CD14-positive monocyte (primary cell): ENCODE results near the gene MAP4K3. TPM values are rescaled to one million over a fixed set of nuclear protein-coding genes. Genes with fewer than 3 reads are reported as not detected.

Experiments used
- DNase-seq, 3 donors: peaks; one replicate each; pipeline ENCODE4 v3.0.0-alpha.2; 2011 to 2022
- H2AFZ ChIP-seq: 2 replicates; pipeline ENCODE4 v1.6.0; 2012; ENCODE audit warnings: mild to moderate bottlenecking, low read depth, low read length, inconsistent platforms; ENCODE audit not compliant: insufficient read depth, poor library complexity, severe bottlenecking
- H3K27ac ChIP-seq, 2 donors: 1 replicate in 1 of 2; 2 replicates in 1 of 2; pipeline ENCODE4 v1.5.1; 2012 to 2013; ENCODE audit warnings: low read length in 2 of 2, control low read depth in 1 of 2, inconsistent platforms in 1 of 2, low read depth in 1 of 2, mild to moderate bottlenecking in 1 of 2
- H3K27me3 ChIP-seq, 2 donors: one replicate each; pipeline versions ENCODE4 v1.6.0 to v1.6.1; 2011 to 2013; ENCODE audit warnings: low read length in 2 of 2; ENCODE audit not compliant: control insufficient read depth in 2 of 2, insufficient read depth in 2 of 2
- H3K36me3 ChIP-seq, 2 donors: replicated peaks in 1 of 2; 1 replicate in 1 of 2; 2 replicates in 1 of 2; pipeline versions ENCODE4 v1.5.1 to v1.6.1; 2012 to 2013; ENCODE audit warnings: low read length in 2 of 2, control low read depth in 1 of 2, inconsistent platforms in 1 of 2, mild to moderate bottlenecking in 1 of 2; ENCODE audit not compliant: insufficient read depth in 2 of 2, control insufficient read depth in 1 of 2
- H3K4me1 ChIP-seq, 2 donors: 1 replicate in 1 of 2; 2 replicates in 1 of 2; pipeline versions ENCODE4 v1.5.1 to v1.6.1; 2012 to 2013; ENCODE audit warnings: low read length in 2 of 2, control low read depth in 1 of 2, inconsistent platforms in 1 of 2, mild to moderate bottlenecking in 1 of 2, moderate library complexity in 1 of 2; ENCODE audit not compliant: insufficient read depth in 2 of 2, control insufficient read depth in 1 of 2
- H3K4me2 ChIP-seq: replicated peaks from 2 replicates; pipeline ENCODE3; 2012; ENCODE audit warnings: low read length, moderate library complexity, mild to moderate bottlenecking; ENCODE audit not compliant: poor library complexity, severe bottlenecking; ENCODE audit errors: extremely low read depth
- H3K4me3 ChIP-seq, 3 experiments: fragments of 200-600 bp in 1 of 3; sonication (generic) in 1 of 3; replicated peaks in 1 of 3; 1 replicate in 2 of 3; 2 replicates in 1 of 3; pipeline ENCODE4 v1.5.1; 2011 to 2013; ENCODE audit warnings: low read length in 3 of 3, mild to moderate bottlenecking in 3 of 3, control low read depth in 2 of 3, low read depth in 2 of 3, inconsistent platforms in 1 of 3, moderate library complexity in 1 of 3
- H3K79me2 ChIP-seq: 2 replicates; pipeline ENCODE4 v1.6.0; 2012; ENCODE audit warnings: mild to moderate bottlenecking, control low read depth, inconsistent platforms, low read length, moderate library complexity; ENCODE audit not compliant: insufficient read depth
- H3K9ac ChIP-seq: 2 replicates; pipeline ENCODE4 v1.6.0; 2017; ENCODE audit warnings: low read length, mild to moderate bottlenecking; ENCODE audit not compliant: insufficient read depth, poor library complexity, severe bottlenecking
- H3K9me3 ChIP-seq, 2 donors: replicated peaks in 1 of 2; 1 replicate in 1 of 2; 2 replicates in 1 of 2; pipeline versions ENCODE4 v1.5.1 to v1.6.1; 2012 to 2013; ENCODE audit warnings: low read length in 2 of 2, control low read depth in 1 of 2; ENCODE audit not compliant: control insufficient read depth in 1 of 2, insufficient read depth in 1 of 2
- H4K20me1 ChIP-seq: 2 replicates; pipeline ENCODE4 v1.6.0; 2012; ENCODE audit warnings: mild to moderate bottlenecking, low read length, control low read depth, moderate library complexity; ENCODE audit not compliant: insufficient read depth
- H3K27ac Mint-ChIP-seq, 7 donors: one replicate each; pipeline ENCODE4 v1.8.0; 2020; ENCODE audit warnings: mild to moderate bottlenecking in 7 of 7, mixed read lengths in 7 of 7, moderate library complexity in 6 of 7, inconsistent platforms in 2 of 7
- H3K27me3 Mint-ChIP-seq, 3 donors: one replicate each; pipeline ENCODE4 v1.8.0; 2021 to 2022; ENCODE audit warnings: low read depth in 3 of 3, mild to moderate bottlenecking in 3 of 3, mixed read lengths in 3 of 3, moderate library complexity in 3 of 3, inconsistent platforms in 1 of 3
- H3K36me3 Mint-ChIP-seq, 2 donors: one replicate each; pipeline ENCODE4 v1.8.0; 2020; ENCODE audit warnings: mixed read lengths in 2 of 2, inconsistent platforms in 1 of 2, mild to moderate bottlenecking in 1 of 2
- H3K4me1 Mint-ChIP-seq: one replicate; pipeline ENCODE4 v1.8.0; 2020; ENCODE audit warnings: mild to moderate bottlenecking, mixed read lengths
- H3K4me3 Mint-ChIP-seq, 2 donors: one replicate each; pipeline ENCODE4 v1.8.0; 2020; ENCODE audit warnings: mild to moderate bottlenecking in 2 of 2, mixed read lengths in 2 of 2, moderate library complexity in 1 of 2
- H3K9me3 Mint-ChIP-seq, 7 donors: one replicate each; pipeline ENCODE4 v1.8.0; 2020 to 2022; ENCODE audit warnings: mixed read lengths in 7 of 7, mild to moderate bottlenecking in 6 of 7, moderate library complexity in 6 of 7, inconsistent platforms in 2 of 7
- WGBS: methylation state at CpG from one replicate; pipeline ENCODE4 v1.1.5; 2013; ENCODE audit warnings: missing lambda C conversion rate; ENCODE audit not compliant: insufficient coverage; 5-methylcytosine and 5-hydroxymethylcytosine counted together
- intact Hi-C, 2 donors: fragments of 100-400 bp; cut with micrococcal nuclease; formaldehyde crosslinking; loops; one replicate each; pipeline versions ENCODE4 v1.15.0 to v1.15.1; 2023
- polyA plus RNA-seq, 3 donors: library from polyadenylated mRNA; depleted of rRNA in 1 of 3; unstranded in 2 of 3; stranded (reverse) in 1 of 3; fragments of 300-500 nt in 2 of 3; fragments of >200 nt in 1 of 3; fragmentation: Illumina TruSeq in 2 of 3; gene quantifications; 1 replicate in 2 of 3; 2 replicates in 1 of 3; pipeline ENCODE4 v1.2.3, GENCODE V29; 2012 to 2021
- TF ChIP-seq, protein P1 (sequence below): fragments of 200-600 bp; IDR thresholded peaks from one replicate; pipeline ENCODE4 v1.8.0; 2022; ENCODE audit warnings: antibody characterized with exemption, mild to moderate bottlenecking

MAP4K3 gene
- polyA plus RNA-seq, 3 donors, result 1.0 to 8.0 (median 4.0) TPM

DNA sequence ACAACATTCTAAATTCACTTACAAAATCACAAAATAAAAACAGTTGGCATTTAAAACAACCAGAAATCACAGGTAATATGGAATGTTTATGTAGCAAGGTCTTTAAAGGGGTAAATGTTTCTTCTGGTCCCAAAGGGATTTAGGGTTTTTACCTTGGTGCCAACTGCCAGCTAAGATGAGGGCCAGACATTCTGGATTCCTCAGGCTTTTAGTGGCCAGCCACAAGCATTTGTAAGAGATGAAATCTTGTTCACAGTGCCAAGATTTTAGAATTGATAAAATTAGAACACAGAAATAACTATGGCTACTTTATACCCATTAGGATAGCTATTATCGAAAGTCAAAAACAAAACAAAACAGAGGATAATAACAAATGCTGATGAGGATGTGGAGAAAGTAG is 132.9 kb downstream of the MAP4K3 start:
- no peak overlapping the region for H3K9ac ChIP-seq
- Mint-ChIP-seq H3K36me3 (peaks cover 2 to 3% of the 10 kb centered on the region in 2 donors), H3K9me3 (peaks cover 0 to 2% (median 0%) of the 10 kb centered on the region in 7 donors), H3K27ac (no peak overlapping the region), H3K27me3 (peaks cover 0 to 4% (median 0%) of the 10 kb centered on the region in 3 donors), H3K4me3 (no peak overlapping the region), H3K4me1 (no peaks in the 10 kb centered on the region)
- no peaks in the 10 kb centered on the region for H3K36me3 ChIP-seq
- H3K4me2 ChIP-seq, result no peak overlapping the region
- DNase-seq, result no peak
- H2AFZ ChIP-seq, result no peak overlapping the region
- no CpG with 5 or more reads among the region's 1 CpG for WGBS
- H3K4me1 ChIP-seq, result no peaks in the 10 kb centered on the region
- H3K9me3 ChIP-seq, result no peaks in the 10 kb centered on the region
- no peak overlapping the region for H3K27ac ChIP-seq
- TF ChIP-seq, protein P1, sequence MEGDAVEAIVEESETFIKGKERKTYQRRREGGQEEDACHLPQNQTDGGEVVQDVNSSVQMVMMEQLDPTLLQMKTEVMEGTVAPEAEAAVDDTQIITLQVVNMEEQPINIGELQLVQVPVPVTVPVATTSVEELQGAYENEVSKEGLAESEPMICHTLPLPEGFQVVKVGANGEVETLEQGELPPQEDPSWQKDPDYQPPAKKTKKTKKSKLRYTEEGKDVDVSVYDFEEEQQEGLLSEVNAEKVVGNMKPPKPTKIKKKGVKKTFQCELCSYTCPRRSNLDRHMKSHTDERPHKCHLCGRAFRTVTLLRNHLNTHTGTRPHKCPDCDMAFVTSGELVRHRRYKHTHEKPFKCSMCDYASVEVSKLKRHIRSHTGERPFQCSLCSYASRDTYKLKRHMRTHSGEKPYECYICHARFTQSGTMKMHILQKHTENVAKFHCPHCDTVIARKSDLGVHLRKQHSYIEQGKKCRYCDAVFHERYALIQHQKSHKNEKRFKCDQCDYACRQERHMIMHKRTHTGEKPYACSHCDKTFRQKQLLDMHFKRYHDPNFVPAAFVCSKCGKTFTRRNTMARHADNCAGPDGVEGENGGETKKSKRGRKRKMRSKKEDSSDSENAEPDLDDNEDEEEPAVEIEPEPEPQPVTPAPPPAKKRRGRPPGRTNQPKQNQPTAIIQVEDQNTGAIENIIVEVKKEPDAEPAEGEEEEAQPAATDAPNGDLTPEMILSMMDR, result no peak
- H4K20me1 ChIP-seq, result no peaks in the 10 kb centered on the region
- no peak overlapping the region for H3K4me3 ChIP-seq
- no peaks in the 10 kb centered on the region for H3K79me2 ChIP-seq
- H3K27me3 ChIP-seq, result no peaks in the 10 kb centered on the region
- intact Hi-C loops, result no loop called here

DNA sequence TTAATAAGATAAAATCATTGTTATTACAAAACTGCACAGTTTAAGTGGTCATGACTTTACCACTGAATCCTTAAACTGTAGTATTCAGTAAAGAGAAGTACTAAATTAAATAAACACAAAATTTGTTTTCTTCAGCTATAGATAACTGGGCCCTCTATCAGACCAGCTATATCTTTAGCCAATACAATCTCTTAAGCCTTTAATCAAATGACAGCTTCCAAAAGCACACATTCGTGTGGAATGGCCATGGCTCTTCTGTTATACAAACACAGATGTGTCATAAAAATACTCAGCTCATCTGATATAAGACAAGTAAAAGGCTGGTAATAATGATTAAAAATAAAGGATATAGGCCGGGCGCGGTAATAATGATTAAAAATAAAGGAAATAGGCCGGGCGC is 135.7 kb downstream of the MAP4K3 start:
- H2AFZ ChIP-seq, result no peak overlapping the region
- no peak overlapping the region for H3K9ac ChIP-seq
- H3K79me2 ChIP-seq, result no peaks in the 10 kb centered on the region
- intact Hi-C loops, result no loop called here
- peaks cover 3 to 5% of the 10 kb centered on the region in 2 donors for H3K36me3 Mint-ChIP-seq
- peaks cover 0 to 4% (median 0%) of the 10 kb centered on the region in 3 donors for H3K27me3 Mint-ChIP-seq
- no peak overlapping the region for H3K4me2 ChIP-seq
- no peak overlapping the region for H3K27ac ChIP-seq
- no peaks in the 10 kb centered on the region for H4K20me1 ChIP-seq
- H3K4me3 ChIP-seq, result no peak overlapping the region
- no peak overlapping the region for H3K4me3 Mint-ChIP-seq
- H3K36me3 ChIP-seq, result no peaks in the 10 kb centered on the region
- no peaks in the 10 kb centered on the region for H3K9me3 ChIP-seq
- DNase-seq, result no peak
- no peaks in the 10 kb centered on the region for H3K4me1 ChIP-seq
- TF ChIP-seq, protein P1, result no peak
- no peak overlapping the region for H3K27ac Mint-ChIP-seq
- H3K27me3 ChIP-seq, result no peaks in the 10 kb centered on the region
- H3K4me1 Mint-ChIP-seq, result no peaks in the 10 kb centered on the region
- no CpG with 5 or more reads among the region's 6 CpGs for WGBS
- peaks cover 0 to 3% (median 0%) of the 10 kb centered on the region in 7 donors for H3K9me3 Mint-ChIP-seq
